ENCODE results near the gene CMPK2. TPM values are rescaled to one million over a fixed set of nuclear protein-coding genes. Genes with fewer than 3 reads are reported as not detected.
A peak's percentile ranks its signal among the peaks of the same experiment; 100 is the strongest.

CMPK2 gene
- total RNA-seq, 1 donor from 2014 or later: 4.4 TPM

- DNase-seq (ENCODE audit: extremely low spot score, unreplicated experiment): no peak
- TF ChIP-seq CTCF (conservative IDR thresholded peaks at IDR 0.05): no peak
- Mint-ChIP-seq H3K4me1 (ENCODE audit: unreplicated experiment) (peaks cover 26% of the 10 kb centered on the region), H3K27ac (no peak overlapping the region), H3K4me3 (no peak overlapping the region), H3K36me3 (peaks cover 3% of the 10 kb centered on the region), H3K9me3 (peaks cover 10% of the 10 kb centered on the region), H3K27me3 (peaks cover 2% of the 10 kb centered on the region)
Measured at GRCh38 chr2:6823111-6823510, 42.6 kb downstream of the CMPK2 start.

- H3K4me3 Mint-ChIP-seq: no peak overlapping the region
- peaks cover 10% of the 10 kb centered on the region for H3K9me3 Mint-ChIP-seq
- peaks cover 2% of the 10 kb centered on the region for H3K27me3 Mint-ChIP-seq
- H3K36me3 Mint-ChIP-seq: peaks cover 3% of the 10 kb centered on the region
- no peak overlapping the region for H3K27ac Mint-ChIP-seq
- no peak for TF ChIP-seq CTCF (conservative IDR thresholded peaks at IDR 0.05)
- no peak for DNase-seq (ENCODE audit: extremely low spot score, unreplicated experiment)
- peaks cover 19% of the 10 kb centered on the region for H3K4me1 Mint-ChIP-seq (ENCODE audit: unreplicated experiment)
Measured at GRCh38 chr2:6822406-6822805, 43.3 kb downstream of the CMPK2 start.

GRCh38 chr2:6820903-6821584 is 44.7 kb downstream of the CMPK2 start:
- Mint-ChIP-seq H3K4me3 (no peak overlapping the region), H3K27ac (peak overlapping the region; percentile 48)

GRCh38 chr2:6820236-6820635 is 45.5 kb downstream of the CMPK2 start:
- peaks cover 12% of the 10 kb centered on the region for H3K9me3 Mint-ChIP-seq
- no peak for DNase-seq (ENCODE audit: extremely low spot score, unreplicated experiment)
- no peak overlapping the region for H3K4me3 Mint-ChIP-seq
- no peak overlapping the region for H3K27ac Mint-ChIP-seq
- peaks cover 12% of the 10 kb centered on the region for H3K4me1 Mint-ChIP-seq (ENCODE audit: unreplicated experiment)
- no peak for TF ChIP-seq CTCF (conservative IDR thresholded peaks at IDR 0.05)
- no peaks in the 10 kb centered on the region for H3K36me3 Mint-ChIP-seq
- H3K27me3 Mint-ChIP-seq: peaks cover 2% of the 10 kb centered on the region

More at GRCh38 chr2:6820903-6821584, 44.7 kb downstream of the CMPK2 start:
- no peak for DNase-seq (ENCODE audit: extremely low spot score, unreplicated experiment)
- no peak for TF ChIP-seq CTCF (conservative IDR thresholded peaks at IDR 0.05)
- peaks cover 2% of the 10 kb centered on the region for H3K27me3 Mint-ChIP-seq
- H3K4me1 Mint-ChIP-seq (ENCODE audit: unreplicated experiment): peaks cover 13% of the 10 kb centered on the region
- peaks cover under 1% of the 10 kb centered on the region for H3K36me3 Mint-ChIP-seq
- H3K9me3 Mint-ChIP-seq: peaks cover 8% of the 10 kb centered on the region

GRCh38 chr2:6819668-6820067 is 46.0 kb downstream of the CMPK2 start:
- DNase-seq (ENCODE audit: extremely low spot score, unreplicated experiment): no peak
- no peak for TF ChIP-seq CTCF (conservative IDR thresholded peaks at IDR 0.05)
- no peak overlapping the region for H3K27ac Mint-ChIP-seq
- peaks cover 2% of the 10 kb centered on the region for H3K27me3 Mint-ChIP-seq
- no peak overlapping the region for H3K4me3 Mint-ChIP-seq
- no peaks in the 10 kb centered on the region for H3K36me3 Mint-ChIP-seq
- peaks cover 12% of the 10 kb centered on the region for H3K4me1 Mint-ChIP-seq (ENCODE audit: unreplicated experiment)
- peaks cover 12% of the 10 kb centered on the region for H3K9me3 Mint-ChIP-seq
